HCT116 (cell line): ENCODE data around the gene MACF1. TPM values are rescaled to one million over a fixed set of nuclear protein-coding genes. Genes with fewer than 3 reads are reported as not detected.
A peak's percentile ranks its signal among the peaks of the same experiment; 100 is the strongest.

Experiments
- ATAC-seq: fragments of 200-7000 bp; cut with Tn5 transposase; 2 replicates; pipeline ENCODE4 v1.9.1; 2020; ENCODE audit warnings: mild to moderate bottlenecking, moderate library complexity
- BruUV-seq: library from RNA; stranded (reverse); fragments of 400-500 nt; replicated peaks from 2 replicates; lab custom pipeline; 2021; lab: Mats Ljungman, UMichigan
- CTCF ChIA-PET: fragments of 300-600 bp; sonication (Branson Sonifier 250); formaldehyde crosslinking; loops from one replicate; lab custom pipeline; 2021; ENCODE audit warnings: antibody characterized with exemption; lab: Charles Lee
- POLR2A ChIA-PET: fragments of 300-600, 350-600 bp; sonication (Branson Sonifier 250); formaldehyde crosslinking; loops from one replicate; lab custom pipeline; 2021; ENCODE audit warnings: antibody characterized with exemption; lab: Charles Lee
- RAD21 ChIA-PET, 2 experiments: fragments of 300-600 bp; sonication (Branson Sonifier 250); formaldehyde crosslinking; loops; one replicate each; lab custom pipeline; 2023; ENCODE audit warnings: low total read pairs in 2 of 2; ENCODE audit not compliant: uncharacterized antibody in 2 of 2, unreplicated experiment in 2 of 2, low non-redundant PET in 1 of 2; lab: Charles Lee
- DNase-seq: peaks from one replicate; pipeline ENCODE4 v3.0.0-alpha.2; 2010; ENCODE audit warnings: low read depth, low spot score
- H2AFZ ChIP-seq: fragments of 200-600 bp; shearing (Covaris generic), sonication (generic); 2 replicates; pipeline ENCODE4 v1.6.1; 2017; ENCODE audit warnings: low read depth, mixed run types, mixed read lengths, antibody characterized with exemption, low read length; ENCODE audit not compliant: poor library complexity, severe bottlenecking
- H3K27ac ChIP-seq: 2 replicates; pipeline ENCODE4 v1.5.1; 2012; ENCODE audit warnings: low read depth, low read length
- H3K27me3 ChIP-seq: fragments of 200-600 bp; sonication (generic); 2 replicates; pipeline ENCODE4 v1.6.1; 2016; ENCODE audit warnings: mixed run types, low read length, mixed read lengths; ENCODE audit not compliant: insufficient read depth
- H3K36me3 ChIP-seq, 2 experiments: fragments of 200-500 bp in 1 of 2; fragments of 200-600 bp in 1 of 2; sonication (Bioruptor generic) in 1 of 2; sonication (generic) in 1 of 2; 2 replicates each; pipeline versions ENCODE4 v1.5.1 to v1.6.1; 2014 to 2016; ENCODE audit warnings: low read length in 2 of 2, inconsistent platforms in 1 of 2, mixed read lengths in 1 of 2, mixed run types in 1 of 2; ENCODE audit not compliant: insufficient read depth in 2 of 2, control insufficient read depth in 1 of 2
- H3K4me1 ChIP-seq, 2 experiments: fragments of 200-600 bp in 1 of 2; sonication (generic) in 1 of 2; 2 replicates each; pipeline versions ENCODE4 v1.5.1 to v1.6.1; 2012 to 2017; ENCODE audit warnings: low read length in 2 of 2, inconsistent platforms in 1 of 2, mild to moderate bottlenecking in 1 of 2, mixed read lengths in 1 of 2, mixed run types in 1 of 2, moderate library complexity in 1 of 2; ENCODE audit not compliant: insufficient read depth in 2 of 2, control insufficient read depth in 1 of 2
- H3K4me2 ChIP-seq: fragments of 200-600 bp; sonication (generic); 2 replicates; pipeline ENCODE4 v1.6.1; 2017; ENCODE audit warnings: mixed run types, low read length, mixed read lengths
- H3K4me3 ChIP-seq, 2 experiments: fragments of 200-600 bp in 1 of 2; sonication (generic) in 1 of 2; replicated peaks in 1 of 2; 2 replicates each; pipeline ENCODE4 v1.5.1; 2011 to 2016; ENCODE audit warnings: low read length in 2 of 2, control low read depth in 1 of 2, low read depth in 1 of 2, mild to moderate bottlenecking in 1 of 2, mixed read lengths in 1 of 2, mixed run types in 1 of 2
- H3K79me2 ChIP-seq: fragments of 200-600 bp; sonication (generic); 2 replicates; pipeline ENCODE4 v1.6.1; 2017; ENCODE audit warnings: mild to moderate bottlenecking, mixed run types, low read length, moderate library complexity, mixed read lengths; ENCODE audit not compliant: insufficient read depth
- H3K9ac ChIP-seq: fragments of 200-600 bp; sonication (generic); 2 replicates; pipeline ENCODE4 v1.6.1; 2016; ENCODE audit warnings: low read length, mixed read lengths
- H3K9me2 ChIP-seq: fragments of 200-600 bp; sonication (generic), shearing (Covaris generic); 2 replicates; pipeline ENCODE4 v1.6.1; 2017; ENCODE audit warnings: mixed run types, mild to moderate bottlenecking, moderate library complexity; ENCODE audit not compliant: insufficient read depth
- H3K9me3 ChIP-seq, 2 experiments: fragments of 200-500 bp in 1 of 2; fragments of 200-600 bp in 1 of 2; sonication (Bioruptor generic) in 1 of 2; sonication (generic) in 1 of 2; 2 replicates each; pipeline ENCODE4 v1.6.1; 2014 to 2017; ENCODE audit warnings: low read length in 2 of 2, mixed read lengths in 2 of 2, inconsistent platforms in 1 of 2, low read depth in 1 of 2, mild to moderate bottlenecking in 1 of 2, mixed run types in 1 of 2, moderate library complexity in 1 of 2; ENCODE audit not compliant: control insufficient read depth in 1 of 2, insufficient read depth in 1 of 2
- H4K20me1 ChIP-seq: fragments of 200-600 bp; sonication (generic), shearing (Covaris generic); 2 replicates; pipeline ENCODE4 v1.6.1; 2017; ENCODE audit warnings: mixed run types, mild to moderate bottlenecking, moderate library complexity; ENCODE audit not compliant: insufficient read depth
- CBX3 ChIP-seq: IDR thresholded peaks from 2 replicates; pipeline ENCODE4 v1.6.1; 2012; ENCODE audit warnings: low read depth
- EGR1 ChIP-seq: IDR thresholded peaks from 2 replicates; pipeline ENCODE4 v1.6.1; 2012; ENCODE audit warnings: low read depth
- EZH2phosphoT487 ChIP-seq: fragments of 200-600 bp; IDR thresholded peaks from 2 replicates; pipeline ENCODE4 v1.6.1; 2018; ENCODE audit warnings: antibody characterized with exemption, borderline replicate concordance
- FOSL1 ChIP-seq: IDR thresholded peaks from 2 replicates; pipeline ENCODE4 v1.6.1; 2012; ENCODE audit warnings: low read depth
- POLR2A ChIP-seq: IDR thresholded peaks from 2 replicates; pipeline ENCODE4 v1.7.0; 2011; ENCODE audit warnings: borderline replicate concordance; ENCODE audit not compliant: insufficient read depth, insufficient read length; ENCODE audit errors: extremely low read depth
- RAD21 ChIP-seq: IDR thresholded peaks from 2 replicates; pipeline ENCODE4 v1.6.1; 2012; ENCODE audit warnings: low read depth, mild to moderate bottlenecking
- REST ChIP-seq: IDR thresholded peaks from 2 replicates; pipeline ENCODE4 v1.6.1; 2012; ENCODE audit warnings: low read depth
- SIN3A ChIP-seq: IDR thresholded peaks from 2 replicates; pipeline ENCODE4 v1.6.1; 2012; ENCODE audit warnings: low read depth
- TCF7L2 ChIP-seq: IDR thresholded peaks from 2 replicates; pipeline ENCODE4 v1.7.0; 2011; ENCODE audit warnings: borderline replicate concordance, inconsistent platforms; ENCODE audit not compliant: insufficient read depth, insufficient read length; ENCODE audit errors: extremely low read depth
- YY1 ChIP-seq: IDR thresholded peaks from 2 replicates; pipeline ENCODE4 v1.6.1; 2011; ENCODE audit warnings: low read length, low read depth, moderate library complexity, mild to moderate bottlenecking; ENCODE audit not compliant: insufficient replicate concordance; ENCODE audit errors: extremely low read depth
- intact Hi-C: fragments of 100-400 bp; cut with micrococcal nuclease; formaldehyde crosslinking; loops from 2 replicates; pipeline ENCODE4 v1.10.0; 2022
- total RNA-seq: library from RNA; stranded (reverse); gene quantifications from one replicate; pipeline ENCODE4 v1.2.1, GENCODE V29; 2021; ENCODE audit not compliant: unreplicated experiment
- TF ChIP-seq, protein P1 (sequence below), 3 experiments: fragments of 200-600 bp in 1 of 3; sonication (generic) in 1 of 3; IDR thresholded peaks in 2 of 3; conservative IDR thresholded peaks in 1 of 3; 2 replicates each; pipeline ENCODE4 v1.5.1; 2012 to 2017; ENCODE audit warnings: low read depth in 2 of 3, low read length in 2 of 3, antibody characterized with exemption in 1 of 3, borderline replicate concordance in 1 of 3, control low read depth in 1 of 3, mild to moderate bottlenecking in 1 of 3, mixed read lengths in 1 of 3, mixed run types in 1 of 3, moderate library complexity in 1 of 3; ENCODE audit not compliant: insufficient read depth in 1 of 3
- TF ChIP-seq, protein P2 (sequence below): IDR thresholded peaks from 2 replicates; pipeline ENCODE4 v1.6.1; 2011; ENCODE audit warnings: mild to moderate bottlenecking, low read length, moderate library complexity; ENCODE audit not compliant: insufficient replicate concordance; ENCODE audit errors: extremely low read depth

MACF1 gene
- total RNA-seq, 1 experiment from 2014 or later = 146 TPM

DNA sequence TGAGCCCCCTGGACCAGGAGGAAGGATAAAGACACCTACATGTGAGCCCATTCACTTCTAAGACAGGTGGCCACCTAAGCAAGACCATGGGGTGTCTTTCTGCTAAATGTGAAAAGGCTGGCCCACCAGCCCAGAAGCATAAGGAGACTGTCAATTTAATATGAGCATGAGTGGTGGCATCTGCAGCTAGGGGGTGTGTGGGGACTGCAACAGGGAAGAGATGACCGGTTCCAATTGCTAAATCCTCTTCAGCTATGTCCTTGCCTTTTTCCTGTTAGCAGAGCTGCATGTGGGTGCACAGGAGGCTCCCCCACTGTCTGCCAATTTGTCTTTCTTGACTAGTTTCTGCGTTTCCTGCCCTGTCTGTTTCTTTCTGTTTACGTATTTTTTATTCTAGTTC is 264.7 kb downstream of the MACF1 start:
- peaks cover 6 to 17% of the 10 kb centered on the region in 2 experiments; a peak in 2 of 4 replicates for H3K36me3 ChIP-seq
- H3K9me3 ChIP-seq = no peaks in the 10 kb centered on the region
- POLR2A ChIA-PET = no interaction called here
- H4K20me1 ChIP-seq = no peaks in the 10 kb centered on the region
- ATAC-seq (no peak), DNase-seq (no peak)
- H3K4me2 ChIP-seq = no peak overlapping the region
- H3K9me2 ChIP-seq = no peaks in the 10 kb centered on the region
- intact Hi-C loops = no loop called here
- H3K4me1 ChIP-seq = no peaks in the 10 kb centered on the region
- H3K27ac ChIP-seq = no peak overlapping the region
- no peak overlapping the region for H2AFZ ChIP-seq
- H3K27me3 ChIP-seq = no peaks in the 10 kb centered on the region
- no TSS peak for BruUV-seq
- H3K9ac ChIP-seq = no peak overlapping the region
- RAD21 ChIA-PET = no interaction called here
- CTCF ChIA-PET = no interaction called here
- H3K79me2 ChIP-seq = no peaks in the 10 kb centered on the region
- TF ChIP-seq FOSL1 (no peak), RAD21 (0 out of 2 replicates have a peak, but pooled peaks have one; percentile 7)
- TF ChIP-seq, all 23 proteins: peak for 1
- H3K4me3 ChIP-seq = no peak overlapping the region

DNA sequence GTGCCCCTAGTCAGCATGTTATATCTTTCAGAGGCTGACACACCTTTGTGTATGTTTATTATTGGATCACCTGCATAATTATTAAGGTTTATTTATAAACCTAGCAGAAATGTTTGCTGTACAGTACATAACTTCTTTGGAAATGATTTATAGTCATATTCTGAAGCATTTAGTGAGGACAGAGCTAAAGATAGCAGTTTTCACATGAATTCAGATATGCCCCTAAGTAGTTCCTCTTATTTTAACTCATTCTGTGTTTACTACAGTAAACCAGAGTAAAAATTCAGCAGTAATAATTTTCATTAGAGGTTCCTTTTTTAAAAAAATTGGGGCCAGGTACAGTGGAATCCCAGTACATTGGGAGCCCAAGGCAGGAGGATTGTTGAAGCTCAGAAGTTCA is 265.5 kb downstream of the MACF1 start:
- no peak for DNase-seq
- Histone ChIP-seq H3K9me3 (no peaks in the 10 kb centered on the region), H3K79me2 (no peaks in the 10 kb centered on the region), H3K27ac (no peak overlapping the region), H3K9ac (no peak overlapping the region), H3K4me1 (no peaks in the 10 kb centered on the region), H3K36me3 (peaks cover 6 to 12% of the 10 kb centered on the region in 2 experiments; a peak in 2 of 4 replicates), H3K27me3 (no peaks in the 10 kb centered on the region), H2AFZ (no peak overlapping the region), H3K4me2 (no peak overlapping the region), H3K4me3 (no peak overlapping the region), H3K9me2 (no peaks in the 10 kb centered on the region), H4K20me1 (no peaks in the 10 kb centered on the region)
- ChIA-PET CTCF (interaction anchor here (0.6 kb wide), 1 partner anchor 1535 kb away, joined by 4 read pairs; no protein-coding TSS in a partner anchor), RAD21 (no interaction called here), POLR2A (no interaction called here)
- intact Hi-C loops = loop anchor here (5.0 kb wide), 1 partner anchor 33 kb away; no protein-coding TSS in a partner anchor
- no peak for ATAC-seq
- BruUV-seq = no TSS peak
- TF ChIP-seq EZH2phosphoT487 = no peak
- no peak for TF ChIP-seq FOSL1
- TF ChIP-seq SIN3A = no peak
- TF ChIP-seq CBX3 = no peak
- TF ChIP-seq, protein P1, sequence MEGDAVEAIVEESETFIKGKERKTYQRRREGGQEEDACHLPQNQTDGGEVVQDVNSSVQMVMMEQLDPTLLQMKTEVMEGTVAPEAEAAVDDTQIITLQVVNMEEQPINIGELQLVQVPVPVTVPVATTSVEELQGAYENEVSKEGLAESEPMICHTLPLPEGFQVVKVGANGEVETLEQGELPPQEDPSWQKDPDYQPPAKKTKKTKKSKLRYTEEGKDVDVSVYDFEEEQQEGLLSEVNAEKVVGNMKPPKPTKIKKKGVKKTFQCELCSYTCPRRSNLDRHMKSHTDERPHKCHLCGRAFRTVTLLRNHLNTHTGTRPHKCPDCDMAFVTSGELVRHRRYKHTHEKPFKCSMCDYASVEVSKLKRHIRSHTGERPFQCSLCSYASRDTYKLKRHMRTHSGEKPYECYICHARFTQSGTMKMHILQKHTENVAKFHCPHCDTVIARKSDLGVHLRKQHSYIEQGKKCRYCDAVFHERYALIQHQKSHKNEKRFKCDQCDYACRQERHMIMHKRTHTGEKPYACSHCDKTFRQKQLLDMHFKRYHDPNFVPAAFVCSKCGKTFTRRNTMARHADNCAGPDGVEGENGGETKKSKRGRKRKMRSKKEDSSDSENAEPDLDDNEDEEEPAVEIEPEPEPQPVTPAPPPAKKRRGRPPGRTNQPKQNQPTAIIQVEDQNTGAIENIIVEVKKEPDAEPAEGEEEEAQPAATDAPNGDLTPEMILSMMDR (IDR thresholded peaks at IDR 0.05 in 2 of 3, conservative IDR thresholded peaks at IDR 0.05 in 1 of 3; ENCODE audit: borderline replicate concordance in 1 of 3, insufficient read depth in 1 of 3, low read depth in 2 of 3, low read length in 2 of 3) = no peak
- no peak for TF ChIP-seq TCF7L2
- TF ChIP-seq POLR2A = no peak
- TF ChIP-seq YY1 = no peak
- no peak for TF ChIP-seq REST
- no peak for TF ChIP-seq EGR1
- TF ChIP-seq, protein P2, sequence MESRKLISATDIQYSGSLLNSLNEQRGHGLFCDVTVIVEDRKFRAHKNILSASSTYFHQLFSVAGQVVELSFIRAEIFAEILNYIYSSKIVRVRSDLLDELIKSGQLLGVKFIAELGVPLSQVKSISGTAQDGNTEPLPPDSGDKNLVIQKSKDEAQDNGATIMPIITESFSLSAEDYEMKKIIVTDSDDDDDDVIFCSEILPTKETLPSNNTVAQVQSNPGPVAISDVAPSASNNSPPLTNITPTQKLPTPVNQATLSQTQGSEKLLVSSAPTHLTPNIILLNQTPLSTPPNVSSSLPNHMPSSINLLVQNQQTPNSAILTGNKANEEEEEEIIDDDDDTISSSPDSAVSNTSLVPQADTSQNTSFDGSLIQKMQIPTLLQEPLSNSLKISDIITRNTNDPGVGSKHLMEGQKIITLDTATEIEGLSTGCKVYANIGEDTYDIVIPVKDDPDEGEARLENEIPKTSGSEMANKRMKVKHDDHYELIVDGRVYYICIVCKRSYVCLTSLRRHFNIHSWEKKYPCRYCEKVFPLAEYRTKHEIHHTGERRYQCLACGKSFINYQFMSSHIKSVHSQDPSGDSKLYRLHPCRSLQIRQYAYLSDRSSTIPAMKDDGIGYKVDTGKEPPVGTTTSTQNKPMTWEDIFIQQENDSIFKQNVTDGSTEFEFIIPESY = no peak
